B cell (primary cell): ENCODE data around the gene HTR7. TPM values are rescaled to one million over a fixed set of nuclear protein-coding genes. Genes with fewer than 3 reads are reported as not detected.

Source experiments
- ATAC-seq: fragments of 200-7000 bp; cut with Tn5 transposase; one replicate; pipeline ENCODE4 v1.10.0; 2021; ENCODE audit warnings: low read depth, mild to moderate bottlenecking, moderate number of reproducible peaks, moderate library complexity
- CTCF ChIA-PET: fragments of 350-600 bp; sonication (Branson Sonifier 250); formaldehyde crosslinking; loops from one replicate; lab custom pipeline; 2021; ENCODE audit warnings: antibody characterized with exemption, inconsistent platforms; lab: Charles Lee
- POLR2A ChIA-PET: fragments of 350-600 bp; sonication (Branson Sonifier 250); formaldehyde crosslinking; loops from one replicate; lab custom pipeline; 2021; ENCODE audit warnings: antibody characterized with exemption; lab: Charles Lee
- DNase-seq: peaks from one replicate; pipeline ENCODE4 v3.0.0; 2013
- H2AFZ ChIP-seq: 2 replicates; pipeline ENCODE4 v1.6.1; 2012; ENCODE audit warnings: mild to moderate bottlenecking, low read depth, low read length; ENCODE audit not compliant: insufficient read depth, poor library complexity, severe bottlenecking
- H3K27ac ChIP-seq, 2 donors: 1 replicate in 1 of 2; 2 replicates in 1 of 2; pipeline ENCODE4 v1.5.1; 2012 to 2013; ENCODE audit warnings: low read length in 2 of 2, mild to moderate bottlenecking in 2 of 2, moderate library complexity in 1 of 2
- H3K27me3 ChIP-seq, 4 experiments: fragments of 200-600 bp in 1 of 4; sonication (generic) in 1 of 4; replicated peaks in 1 of 4; 1 replicate in 2 of 4; 2 replicates in 2 of 4; pipeline versions ENCODE4 v1.6.1 to v1.7.0; 2013 to 2016; ENCODE audit warnings: low read length in 3 of 4, mild to moderate bottlenecking in 2 of 4, mixed read lengths in 1 of 4, moderate library complexity in 1 of 4; ENCODE audit not compliant: insufficient read depth in 4 of 4, control insufficient read depth in 3 of 4; ENCODE audit errors: control extremely low read depth in 1 of 4
- H3K36me3 ChIP-seq, 2 experiments: replicated peaks in 1 of 2; 1 replicate in 1 of 2; 2 replicates in 1 of 2; pipeline versions ENCODE4 v1.6.1 to v1.7.1; 2013; ENCODE audit warnings: low read length in 1 of 2; ENCODE audit not compliant: insufficient read depth in 2 of 2, control insufficient read depth in 1 of 2; ENCODE audit errors: control extremely low read depth in 1 of 2, extremely low read depth in 1 of 2
- H3K4me1 ChIP-seq, 2 donors: fragments of 200-600 bp in 1 of 2; sonication (generic) in 1 of 2; 1 replicate in 1 of 2; 2 replicates in 1 of 2; pipeline versions ENCODE4 v1.5.1 to v1.6.1; 2013 to 2017; ENCODE audit warnings: low read length in 2 of 2; ENCODE audit not compliant: control insufficient read depth in 2 of 2, insufficient read depth in 2 of 2
- H3K4me2 ChIP-seq: replicated peaks from 2 replicates; pipeline ENCODE3; 2012; ENCODE audit warnings: mild to moderate bottlenecking, low read depth, low read length; ENCODE audit not compliant: poor library complexity, severe bottlenecking
- H3K4me3 ChIP-seq, 5 experiments: fragments of 200-600 bp in 1 of 5; sonication (generic) in 1 of 5; 1 replicate in 3 of 5; 2 replicates in 2 of 5; pipeline versions ENCODE4 v1.5.1 to v1.7.0; 2011 to 2016; ENCODE audit warnings: low read length in 4 of 5, mild to moderate bottlenecking in 4 of 5, low read depth in 2 of 5, control low read depth in 1 of 5, moderate library complexity in 1 of 5; ENCODE audit not compliant: insufficient read depth in 1 of 5; ENCODE audit errors: control extremely low read depth in 1 of 5, extremely low read depth in 1 of 5
- H3K79me2 ChIP-seq: fragments of 200-600 bp; sonication (generic); one replicate; pipeline ENCODE4 v1.6.0; 2016; ENCODE audit warnings: low read length; ENCODE audit not compliant: control insufficient read depth, insufficient read depth
- H3K9ac ChIP-seq: fragments of 200-600 bp; sonication (generic); 2 replicates; pipeline ENCODE4 v1.6.1; 2017; ENCODE audit warnings: mild to moderate bottlenecking, low read length, moderate library complexity
- H3K9me3 ChIP-seq, 3 donors: one replicate each; pipeline versions ENCODE4 v1.6.1 to v1.7.1; 2013; ENCODE audit warnings: low read length in 2 of 3; ENCODE audit not compliant: control insufficient read depth in 2 of 3, insufficient read depth in 1 of 3; ENCODE audit errors: control extremely low read depth in 1 of 3
- H4K20me1 ChIP-seq: 2 replicates; pipeline ENCODE4 v1.6.0; 2012; ENCODE audit warnings: mild to moderate bottlenecking, low read length; ENCODE audit not compliant: insufficient read depth, control insufficient read depth, poor library complexity, severe bottlenecking
- H3K27ac Mint-ChIP-seq: one replicate; pipeline ENCODE4 v1.8.0; 2021; ENCODE audit warnings: mixed read lengths
- H3K27me3 Mint-ChIP-seq: one replicate; pipeline ENCODE4 v1.8.0; 2021; ENCODE audit warnings: mixed read lengths
- H3K4me1 Mint-ChIP-seq: one replicate; pipeline ENCODE4 v1.8.0; 2021; ENCODE audit warnings: mixed read lengths
- H3K4me3 Mint-ChIP-seq: one replicate; pipeline ENCODE4 v1.8.0; 2021; ENCODE audit warnings: mixed read lengths
- H3K9me3 Mint-ChIP-seq: one replicate; pipeline ENCODE4 v1.8.0; 2022; ENCODE audit warnings: mixed read lengths; ENCODE audit not compliant: insufficient read depth
- EZH2 ChIP-seq: IDR thresholded peaks from 2 replicates; pipeline ENCODE4 v1.6.1; 2012; ENCODE audit warnings: borderline replicate concordance, low read depth, mild to moderate bottlenecking, moderate library complexity, low read length; ENCODE audit not compliant: insufficient read depth, poor library complexity, severe bottlenecking
- WGBS: methylation state at CpG from one replicate; pipeline ENCODE4 v1.1.5; 2013; ENCODE audit warnings: missing lambda C conversion rate; ENCODE audit not compliant: insufficient coverage; 5-methylcytosine and 5-hydroxymethylcytosine counted together
- intact Hi-C: fragments of 100-400 bp; cut with micrococcal nuclease; formaldehyde crosslinking; loops from one replicate; pipeline ENCODE4 v1.10.0; 2022
- polyA plus RNA-seq: library from polyadenylated mRNA; depleted of rRNA; stranded (reverse); fragments of >200 nt; gene quantifications from 2 replicates; pipeline ENCODE4 v1.2.3, GENCODE V29; 2012
- total RNA-seq, 2 donors: library from RNA; stranded (reverse); fragments of 120-200 nt in 1 of 2; gene quantifications; 1 replicate in 1 of 2; 2 replicates in 1 of 2; pipeline versions ENCODE4 v1.2.3 to v1.2.4, GENCODE V29; 2013 to 2022
- TF ChIP-seq, protein P1 (sequence below): fragments of 200-600 bp; IDR thresholded peaks from one replicate; pipeline ENCODE4 v1.8.0; 2022; ENCODE audit warnings: antibody characterized with exemption, mild to moderate bottlenecking

Gene HTR7
- total and polyA plus RNA-seq, 2 donors (not counting 1 experiment from before 2014, with no cell fraction given): 0.03 TPM; not detected in 1

DNA sequence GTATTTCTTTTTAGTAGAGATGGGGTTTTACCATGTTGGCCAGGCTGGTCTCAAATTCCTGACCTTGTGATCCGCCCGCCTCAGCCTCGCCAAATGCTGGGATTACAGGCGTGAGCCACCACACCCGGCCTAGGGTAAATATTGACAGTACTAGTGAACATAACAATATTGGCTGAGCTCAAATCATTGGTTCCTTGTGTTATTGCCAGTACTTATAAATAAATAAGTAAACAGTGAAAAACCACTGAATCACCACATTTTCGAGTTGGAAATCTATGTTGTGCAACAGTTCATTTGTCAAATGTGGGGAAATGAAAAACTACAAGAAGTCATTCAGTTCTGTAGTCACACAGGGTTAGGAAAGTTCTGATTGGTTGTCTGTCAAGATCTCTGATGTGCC, 29.7 kb upstream of the HTR7 start:
- Histone ChIP-seq H3K9me3 (no peaks in the 10 kb centered on the region), H4K20me1 (no peaks in the 10 kb centered on the region), H2AFZ (no peak overlapping the region), H3K9ac (no peak overlapping the region), H3K36me3 (peaks cover 1 to 74% of the 10 kb centered on the region in 2 experiments), H3K4me2 (no peak overlapping the region), H3K79me2 (no peaks in the 10 kb centered on the region), H3K4me1 (no peaks in the 10 kb centered on the region), H3K27ac (no peak overlapping the region), H3K4me3 (no peak overlapping the region), H3K27me3 (no peaks in the 10 kb centered on the region)
- ATAC-seq: no peak
- intact Hi-C loops: no loop called here
- Mint-ChIP-seq H3K27me3 (no peaks in the 10 kb centered on the region), H3K9me3 (no peaks in the 10 kb centered on the region), H3K4me1 (no peaks in the 10 kb centered on the region), H3K4me3 (no peak overlapping the region), H3K27ac (no peak overlapping the region)
- CTCF ChIA-PET: interaction anchor here (1.5 to 3.5 kb wide), 3 partner anchors 8 to 363 kb away, joined by 4 to 18 read pairs (median 9); no protein-coding TSS in a partner anchor
- DNase-seq: no peak
- POLR2A ChIA-PET: no interaction called here
- WGBS: no CpG with 5 or more reads among the region's 6 CpGs
- TF ChIP-seq, protein P1, sequence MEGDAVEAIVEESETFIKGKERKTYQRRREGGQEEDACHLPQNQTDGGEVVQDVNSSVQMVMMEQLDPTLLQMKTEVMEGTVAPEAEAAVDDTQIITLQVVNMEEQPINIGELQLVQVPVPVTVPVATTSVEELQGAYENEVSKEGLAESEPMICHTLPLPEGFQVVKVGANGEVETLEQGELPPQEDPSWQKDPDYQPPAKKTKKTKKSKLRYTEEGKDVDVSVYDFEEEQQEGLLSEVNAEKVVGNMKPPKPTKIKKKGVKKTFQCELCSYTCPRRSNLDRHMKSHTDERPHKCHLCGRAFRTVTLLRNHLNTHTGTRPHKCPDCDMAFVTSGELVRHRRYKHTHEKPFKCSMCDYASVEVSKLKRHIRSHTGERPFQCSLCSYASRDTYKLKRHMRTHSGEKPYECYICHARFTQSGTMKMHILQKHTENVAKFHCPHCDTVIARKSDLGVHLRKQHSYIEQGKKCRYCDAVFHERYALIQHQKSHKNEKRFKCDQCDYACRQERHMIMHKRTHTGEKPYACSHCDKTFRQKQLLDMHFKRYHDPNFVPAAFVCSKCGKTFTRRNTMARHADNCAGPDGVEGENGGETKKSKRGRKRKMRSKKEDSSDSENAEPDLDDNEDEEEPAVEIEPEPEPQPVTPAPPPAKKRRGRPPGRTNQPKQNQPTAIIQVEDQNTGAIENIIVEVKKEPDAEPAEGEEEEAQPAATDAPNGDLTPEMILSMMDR: no peak
- no peak for TF ChIP-seq EZH2

DNA sequence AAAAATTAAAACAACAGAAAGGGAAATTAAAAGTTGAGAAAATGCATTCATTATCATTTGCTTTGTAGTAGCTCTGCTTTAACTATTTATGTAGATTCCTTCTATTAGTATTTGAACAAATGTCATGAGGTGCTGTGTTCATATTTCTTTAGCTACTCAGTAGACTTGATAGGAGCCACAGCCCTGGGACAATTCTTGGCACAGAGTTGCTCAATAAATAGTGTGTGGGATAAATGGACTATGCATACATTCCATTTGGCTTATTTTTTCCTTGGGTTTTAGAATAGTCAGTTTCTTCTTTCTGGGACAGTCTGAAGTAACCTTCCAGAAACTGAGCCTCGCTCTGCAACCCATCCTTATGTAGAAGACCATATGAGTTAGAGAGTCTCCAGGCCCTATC, 27.3 kb upstream of the HTR7 start:
- Histone ChIP-seq H3K4me3 (no peak overlapping the region), H3K9ac (no peak overlapping the region), H3K36me3 (peaks cover 6 to 62% of the 10 kb centered on the region in 2 experiments), H3K27ac (no peak overlapping the region), H4K20me1 (no peaks in the 10 kb centered on the region), H2AFZ (no peak overlapping the region), H3K27me3 (no peaks in the 10 kb centered on the region), H3K4me1 (no peaks in the 10 kb centered on the region), H3K9me3 (no peaks in the 10 kb centered on the region), H3K4me2 (no peak overlapping the region), H3K79me2 (no peaks in the 10 kb centered on the region)
- no peak for DNase-seq
- intact Hi-C loops: no loop called here
- Mint-ChIP-seq H3K9me3 (no peaks in the 10 kb centered on the region), H3K27ac (no peak overlapping the region), H3K27me3 (no peaks in the 10 kb centered on the region), H3K4me3 (no peak overlapping the region), H3K4me1 (no peaks in the 10 kb centered on the region)
- ChIA-PET CTCF (no interaction called here), POLR2A (no interaction called here)
- no CpG with 5 or more reads among the region's 1 CpG for WGBS
- TF ChIP-seq, protein P1: no peak
- TF ChIP-seq EZH2: no peak
- no peak for ATAC-seq
